Calu3 (cell line): ENCODE measurements around the gene AKAP9. TPM values are rescaled to one million over a fixed set of nuclear protein-coding genes. Genes with fewer than 3 reads are reported as not detected.
"Not testable (repeated sequence)": the region's sequence is repeated elsewhere in the genome, so short reads cannot be mapped to it uniquely, and the experiment has no call there.

Experiments used
- BruUV-seq: library from RNA; stranded (reverse); fragments of 400-500 nt; replicated peaks from 2 replicates; lab custom pipeline; 2021; lab: Mats Ljungman, UMichigan
- CTCF ChIA-PET: fragments of 300-600 bp; sonication (Branson Sonifier 250); formaldehyde crosslinking; loops from one replicate; lab custom pipeline; 2022; ENCODE audit warnings: antibody characterized with exemption; lab: Charles Lee
- DNase-seq: peaks from one replicate; pipeline ENCODE4 v3.0.0; 2022
- H3K27ac Mint-ChIP-seq: one replicate; pipeline ENCODE4 v1.8.0; 2022; ENCODE audit warnings: mixed read lengths; ENCODE audit not compliant: unreplicated experiment
- H3K27me3 Mint-ChIP-seq: one replicate; pipeline ENCODE4 v1.8.0; 2022; ENCODE audit warnings: mixed read lengths; ENCODE audit not compliant: unreplicated experiment
- H3K36me3 Mint-ChIP-seq: one replicate; pipeline ENCODE4 v1.8.0; 2022; ENCODE audit warnings: mild to moderate bottlenecking, moderate library complexity, mixed read lengths; ENCODE audit not compliant: insufficient read depth, unreplicated experiment
- H3K4me1 Mint-ChIP-seq: one replicate; pipeline ENCODE4 v1.8.0; 2022; ENCODE audit warnings: mild to moderate bottlenecking, low read depth, mixed read lengths; ENCODE audit not compliant: unreplicated experiment
- H3K4me3 Mint-ChIP-seq: one replicate; pipeline ENCODE4 v1.8.0; 2022; ENCODE audit warnings: mild to moderate bottlenecking, low read depth, moderate library complexity, mixed read lengths; ENCODE audit not compliant: unreplicated experiment
- H3K9me3 Mint-ChIP-seq: one replicate; pipeline ENCODE4 v1.8.0; 2022; ENCODE audit warnings: low read depth, mixed read lengths; ENCODE audit not compliant: unreplicated experiment
- CTCF ChIP-seq: fragments of 200-600 bp; IDR thresholded peaks from one replicate; pipeline ENCODE4 v1.8.0; 2022; ENCODE audit warnings: antibody characterized with exemption; ENCODE audit not compliant: unreplicated experiment
- intact Hi-C: fragments of 100-400 bp; cut with micrococcal nuclease; formaldehyde crosslinking; loops from one replicate; pipeline ENCODE4 v1.10.0; 2022; ENCODE audit not compliant: unreplicated experiment
- total RNA-seq: library from RNA; stranded (reverse); gene quantifications from 2 replicates; pipeline ENCODE4 v1.2.3, GENCODE V29; 2022

AKAP9 gene
- total RNA-seq, 1 experiment from 2014 or later = 33.4 TPM

- intact Hi-C loops = no loop called here
- Mint-ChIP-seq H3K4me1 (peaks cover 23% of the 10 kb centered on the region), H3K27me3 (no peaks in the 10 kb centered on the region), H3K4me3 (peak overlapping the region; percentile 96), H3K9me3 (no peaks in the 10 kb centered on the region), H3K36me3 (peaks cover 38% of the 10 kb centered on the region), H3K27ac (peak overlapping the region; percentile 76)
- DNase-seq = no peak
- BruUV-seq = TSS peak; percentile 93
- TF ChIP-seq CTCF = no peak
- CTCF ChIA-PET = no interaction called here
Measured at GRCh38 chr7:92135052-92135889, 194.6 kb downstream of the AKAP9 start.

- DNase-seq = no peak
- Mint-ChIP-seq H3K27me3 (no peaks in the 10 kb centered on the region), H3K4me1 (peaks cover 10% of the 10 kb centered on the region), H3K4me3 (no peak overlapping the region), H3K27ac (no peak overlapping the region), H3K9me3 (no peaks in the 10 kb centered on the region), H3K36me3 (peaks cover 23% of the 10 kb centered on the region)
- TF ChIP-seq CTCF = no peak
- BruUV-seq = no TSS peak
- intact Hi-C loops = no loop called here
- CTCF ChIA-PET = no interaction called here
Measured at GRCh38 chr7:92137557-92137956, 196.9 kb downstream of the AKAP9 start.

- CTCF ChIA-PET = no interaction called here
Measured at GRCh38 chr7:92141161-92141560, 200.5 kb downstream of the AKAP9 start.

GRCh38 chr7:92142791-92143190, 202.1 kb downstream of the AKAP9 start:
- H3K27me3 Mint-ChIP-seq, DNase-seq, H3K4me3 Mint-ChIP-seq, H3K36me3 Mint-ChIP-seq, intact Hi-C loops, CTCF ChIA-PET, BruUV-seq, H3K9me3 Mint-ChIP-seq, H3K27ac Mint-ChIP-seq, H3K4me1 Mint-ChIP-seq: not testable (repeated sequence)

More at GRCh38 chr7:92141161-92141560, 200.5 kb downstream of the AKAP9 start:
- Mint-ChIP-seq H3K4me3 (no peak overlapping the region), H3K27ac (no peak overlapping the region), H3K4me1 (peaks cover 2% of the 10 kb centered on the region), H3K36me3 (no peaks in the 10 kb centered on the region), H3K9me3 (no peaks in the 10 kb centered on the region), H3K27me3 (no peaks in the 10 kb centered on the region)
- TF ChIP-seq CTCF = no peak
- no peak for DNase-seq
- no TSS peak for BruUV-seq
- intact Hi-C loops = no loop called here

GRCh38 chr7:92143192-92143880, 202.7 kb downstream of the AKAP9 start:
- H3K27me3 Mint-ChIP-seq, intact Hi-C loops, H3K9me3 Mint-ChIP-seq, CTCF ChIA-PET, H3K4me1 Mint-ChIP-seq, H3K4me3 Mint-ChIP-seq, H3K36me3 Mint-ChIP-seq, H3K27ac Mint-ChIP-seq, BruUV-seq, DNase-seq: not testable (repeated sequence)
